Uterus (tissue), 4 donors: ENCODE measurements around the gene ISCU. TPM values are rescaled to one million over a fixed set of nuclear protein-coding genes. Genes with fewer than 3 reads are reported as not detected.
A peak's percentile ranks its signal among the peaks of the same experiment; 100 is the strongest.

Experiments used
- DNase-seq, 2 donors: peaks; one replicate each; pipeline ENCODE4 v3.0.0-alpha.2; 2019 to 2020
- H3K27ac ChIP-seq, 2 donors: fragments of 200-600 bp; sonication (generic); 1 replicate in 1 of 2; 2 replicates in 1 of 2; pipeline ENCODE4 v1.5.1; 2016 to 2018
- H3K27me3 ChIP-seq, 2 donors: fragments of 200-600 bp; sonication (generic); one replicate each; pipeline ENCODE4 v1.5.1; 2018 to 2019; ENCODE audit warnings: control low read depth in 1 of 2
- H3K36me3 ChIP-seq, 2 donors: fragments of 200-600 bp; sonication (generic); one replicate each; pipeline ENCODE4 v1.5.1; 2019; ENCODE audit warnings: control low read depth in 1 of 2
- H3K4me1 ChIP-seq, 2 donors: fragments of 200-600 bp; sonication (generic); one replicate each; pipeline ENCODE4 v1.5.1; 2018 to 2019; ENCODE audit warnings: control low read depth in 1 of 2
- H3K4me3 ChIP-seq, 2 donors: fragments of 200-600 bp; sonication (generic); 1 replicate in 1 of 2; 2 replicates in 1 of 2; pipeline ENCODE4 v1.5.1; 2018 to 2019; ENCODE audit warnings: mild to moderate bottlenecking in 1 of 2
- H3K9me3 ChIP-seq, 2 donors: fragments of 200-600 bp; sonication (generic); one replicate each; pipeline ENCODE4 v1.5.1; 2019; ENCODE audit warnings: control low read depth in 1 of 2
- POLR2A ChIP-seq, 2 donors: fragments of 450-650 bp; IDR thresholded peaks; one replicate each; pipeline ENCODE4 v1.6.1; 2016; ENCODE audit warnings: antibody characterized with exemption in 2 of 2, mild to moderate bottlenecking in 1 of 2, moderate library complexity in 1 of 2
- intact Hi-C: fragments of 100-400 bp; cut with DNase I; formaldehyde crosslinking; loops from one replicate; pipeline ENCODE4 v1.15.1; 2023; ENCODE audit warnings: low total_unique reads
- total RNA-seq, 4 donors: library from RNA; depleted of rRNA in 3 of 4; stranded (reverse); fragments of >200 nt in 3 of 4; gene quantifications; one replicate each; pipeline versions ENCODE4 v1.1.0 to v1.2.4, GENCODE V29; 2014 to 2023
- TF ChIP-seq, protein P1 (sequence below), 4 experiments: fragments of 200-600 bp in 2 of 4; fragments of 450-650 bp in 2 of 4; sonication (generic) in 2 of 4; IDR thresholded peaks; one replicate each; pipeline ENCODE4 v1.5.1; 2016 to 2019; ENCODE audit warnings: antibody characterized with exemption in 4 of 4, mild to moderate bottlenecking in 2 of 4, moderate library complexity in 1 of 4
- donor health status: DM: yes; HTN: yes; CAD: no.

The ISCU gene
- total RNA-seq, 4 donors from 2014 or later, result 81.3 to 226 (median 161) TPM

DNA sequence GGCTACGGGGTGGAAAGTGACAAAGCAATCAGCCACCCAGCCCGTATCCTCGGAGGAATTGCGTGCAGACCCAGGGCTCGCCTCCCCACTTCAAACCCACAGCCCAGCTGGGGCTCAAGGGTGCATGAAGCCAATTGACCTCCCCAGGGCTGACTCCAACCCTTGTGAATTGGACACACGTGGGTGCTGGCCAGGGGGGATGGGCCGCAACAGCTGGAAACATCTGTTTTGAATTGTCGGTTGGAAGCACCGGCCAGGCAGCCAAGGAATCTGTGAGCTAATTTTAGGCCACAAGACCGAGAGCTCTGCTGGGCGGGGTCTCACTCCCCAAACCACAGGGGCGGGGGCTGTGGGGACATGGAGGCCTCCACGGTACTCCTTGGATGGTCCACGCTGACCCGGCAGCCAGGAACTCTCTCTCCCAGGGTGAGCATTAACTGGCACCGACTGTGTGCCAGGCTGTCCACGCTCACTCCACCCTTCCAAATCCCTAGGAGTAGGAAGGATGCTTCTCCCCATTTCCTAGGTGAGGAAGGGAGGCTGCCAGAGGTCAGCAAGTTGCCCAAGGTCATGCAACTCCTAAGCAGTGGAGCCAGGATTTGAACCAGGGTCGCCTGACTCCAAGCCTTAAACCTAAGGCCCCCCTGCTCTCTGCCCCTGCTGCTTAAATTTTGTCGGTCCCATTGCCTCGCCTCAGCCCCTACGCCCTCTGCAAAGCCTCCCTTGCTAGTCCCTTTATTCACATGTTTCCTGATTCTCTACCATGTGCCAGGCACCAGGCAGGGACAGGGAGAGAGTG lies 47.3 kb downstream of the ISCU start:
- Histone ChIP-seq H3K27ac (peak overlapping the region; percentile 16 to 49), H3K4me3 (no peak overlapping the region), H3K36me3 (no peaks in the 10 kb centered on the region), H3K9me3 (no peaks in the 10 kb centered on the region), H3K27me3 (no peaks in the 10 kb centered on the region), H3K4me1 (peaks cover 0 to 4% of the 10 kb centered on the region in 2 donors)
- no peak for TF ChIP-seq POLR2A (IDR thresholded peaks at IDR 0.05)
- TF ChIP-seq, protein P1, sequence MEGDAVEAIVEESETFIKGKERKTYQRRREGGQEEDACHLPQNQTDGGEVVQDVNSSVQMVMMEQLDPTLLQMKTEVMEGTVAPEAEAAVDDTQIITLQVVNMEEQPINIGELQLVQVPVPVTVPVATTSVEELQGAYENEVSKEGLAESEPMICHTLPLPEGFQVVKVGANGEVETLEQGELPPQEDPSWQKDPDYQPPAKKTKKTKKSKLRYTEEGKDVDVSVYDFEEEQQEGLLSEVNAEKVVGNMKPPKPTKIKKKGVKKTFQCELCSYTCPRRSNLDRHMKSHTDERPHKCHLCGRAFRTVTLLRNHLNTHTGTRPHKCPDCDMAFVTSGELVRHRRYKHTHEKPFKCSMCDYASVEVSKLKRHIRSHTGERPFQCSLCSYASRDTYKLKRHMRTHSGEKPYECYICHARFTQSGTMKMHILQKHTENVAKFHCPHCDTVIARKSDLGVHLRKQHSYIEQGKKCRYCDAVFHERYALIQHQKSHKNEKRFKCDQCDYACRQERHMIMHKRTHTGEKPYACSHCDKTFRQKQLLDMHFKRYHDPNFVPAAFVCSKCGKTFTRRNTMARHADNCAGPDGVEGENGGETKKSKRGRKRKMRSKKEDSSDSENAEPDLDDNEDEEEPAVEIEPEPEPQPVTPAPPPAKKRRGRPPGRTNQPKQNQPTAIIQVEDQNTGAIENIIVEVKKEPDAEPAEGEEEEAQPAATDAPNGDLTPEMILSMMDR (IDR thresholded peaks at IDR 0.05), result no peak
- intact Hi-C loops, result no loop called here
- DNase-seq, result peak; percentile 79 to 88

DNA sequence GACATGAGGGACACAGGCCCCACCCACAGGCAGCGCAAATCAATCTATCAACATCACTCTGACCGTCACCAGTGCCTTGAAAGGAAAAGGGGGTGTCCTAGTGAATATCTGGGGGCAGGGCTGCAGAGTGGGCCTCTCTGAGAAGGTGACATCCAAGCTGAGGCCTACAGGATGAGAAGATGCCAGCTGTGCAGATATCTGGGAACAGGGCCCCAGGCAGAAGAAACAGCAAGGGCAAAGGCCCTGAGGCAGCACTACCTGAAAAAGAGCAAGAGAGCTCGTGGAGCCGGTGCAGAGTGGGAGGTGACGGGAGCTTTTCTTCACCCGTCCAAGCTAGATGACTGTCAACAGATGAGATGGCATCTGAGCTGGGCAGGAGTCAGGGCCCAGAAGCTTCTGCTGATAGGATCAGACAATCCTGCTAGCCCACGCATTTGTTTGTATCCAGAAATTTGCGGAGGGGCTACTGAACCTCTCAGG lies 48.0 kb downstream of the ISCU start:
- H3K4me3 ChIP-seq, result no peak overlapping the region
- no peak for TF ChIP-seq POLR2A (IDR thresholded peaks at IDR 0.05)
- TF ChIP-seq, protein P1 (IDR thresholded peaks at IDR 0.05), result no peak
- peak overlapping the region; percentile 16 to 49 for H3K27ac ChIP-seq

DNA sequence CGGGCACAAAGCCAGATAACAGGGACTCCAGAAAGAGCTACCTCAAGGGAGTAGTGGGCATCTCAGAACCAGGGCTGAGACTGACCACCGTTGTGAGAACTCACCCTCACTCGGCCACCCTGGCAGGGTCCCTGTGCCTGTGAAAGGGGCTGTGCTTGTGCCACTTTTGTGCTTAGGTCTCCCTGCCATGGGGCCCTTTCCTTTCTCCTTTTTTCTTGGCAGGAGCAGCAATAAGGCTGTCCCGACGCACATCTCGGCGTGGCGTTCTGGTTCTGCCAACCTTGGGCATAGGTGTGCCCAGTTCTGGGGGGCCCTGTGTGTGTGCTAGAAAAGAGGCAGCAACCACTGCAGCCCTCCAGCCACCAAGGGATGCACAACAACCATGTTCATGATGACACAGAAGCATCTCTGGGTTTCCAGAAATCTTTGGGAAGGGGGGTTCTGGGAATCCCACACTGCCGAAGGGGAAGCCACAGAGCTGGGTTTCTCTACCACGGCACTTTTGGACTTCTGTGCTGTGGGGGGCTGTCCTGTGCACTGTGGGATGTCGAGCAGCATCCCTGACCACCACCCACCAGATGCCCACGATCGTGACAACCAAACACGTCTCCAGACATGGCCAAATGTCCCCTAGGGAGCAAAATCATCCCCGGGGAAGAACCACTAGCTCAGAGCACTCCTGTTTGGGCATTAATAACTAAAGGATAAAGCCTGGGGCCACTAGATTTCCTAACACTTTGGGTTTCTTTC lies 48.6 kb downstream of the ISCU start:
- H3K36me3 ChIP-seq, result no peaks in the 10 kb centered on the region
- H3K27me3 ChIP-seq, result no peaks in the 10 kb centered on the region
- H3K9me3 ChIP-seq, result no peaks in the 10 kb centered on the region
- intact Hi-C loops, result no loop called here
- no peak overlapping the region for H3K4me3 ChIP-seq
- peaks cover 0 to 4% of the 10 kb centered on the region in 2 donors for H3K4me1 ChIP-seq
- no peak for DNase-seq
- H3K27ac ChIP-seq, result no peak overlapping the region
- TF ChIP-seq, protein P1 (IDR thresholded peaks at IDR 0.05), result no peak
- TF ChIP-seq POLR2A (IDR thresholded peaks at IDR 0.05), result no peak

More for the DNA sequence above, 48.0 kb downstream of the ISCU start:
- DNase-seq, result no peak
- Histone ChIP-seq H3K36me3 (no peaks in the 10 kb centered on the region), H3K27me3 (no peaks in the 10 kb centered on the region), H3K4me1 (peaks cover 0 to 4% of the 10 kb centered on the region in 2 donors), H3K9me3 (no peaks in the 10 kb centered on the region)
- intact Hi-C loops, result no loop called here

DNA sequence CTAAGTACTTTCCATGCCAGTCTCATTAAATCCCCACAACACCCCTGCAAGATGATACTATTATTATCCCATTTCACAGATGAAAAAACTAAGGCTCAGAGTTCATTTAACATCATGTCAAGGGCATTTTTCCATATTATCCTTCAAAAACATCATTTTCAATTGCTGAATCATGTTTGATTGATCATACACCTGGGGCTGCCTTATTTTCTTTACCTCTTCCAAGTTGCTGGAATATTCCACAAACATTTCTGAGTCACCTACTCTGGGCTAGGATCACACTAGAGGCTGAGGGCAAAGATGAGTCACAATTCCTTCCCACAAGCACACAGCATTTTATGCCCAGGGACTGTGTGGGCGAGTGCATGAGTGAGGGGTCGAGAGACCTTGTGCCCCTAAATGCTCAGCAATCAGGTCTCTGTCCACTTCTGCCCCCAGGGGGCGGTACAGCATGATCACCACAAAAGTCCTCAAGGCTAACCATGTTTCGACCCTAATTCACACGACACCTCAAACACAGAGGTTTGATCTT lies 49.6 kb downstream of the ISCU start:
- Histone ChIP-seq H3K27ac (no peak overlapping the region), H3K9me3 (no peaks in the 10 kb centered on the region), H3K4me1 (peaks cover 0 to 4% of the 10 kb centered on the region in 2 donors), H3K36me3 (no peaks in the 10 kb centered on the region), H3K4me3 (no peak overlapping the region), H3K27me3 (no peaks in the 10 kb centered on the region)
- DNase-seq, result no peak
- TF ChIP-seq POLR2A (IDR thresholded peaks at IDR 0.05), result no peak
- TF ChIP-seq, protein P1 (IDR thresholded peaks at IDR 0.05), result peak in 2 of 4 experiments; percentile 7 to 27
- intact Hi-C loops, result no loop called here
